Ovary (tissue), 9 donors: ENCODE measurements around the gene DIPK1C. TPM values are rescaled to one million over a fixed set of nuclear protein-coding genes. Genes with fewer than 3 reads are reported as not detected.

Experiments
- DNase-seq, 5 donors: peaks; one replicate each; pipeline ENCODE4 v3.0.0-alpha.2; 2019 to 2020
- H3K27ac ChIP-seq, 2 donors: fragments of 200-600 bp; one replicate each; pipeline versions ENCODE4 v1.5.1 to v1.8.0; 2019 to 2022
- H3K27me3 ChIP-seq: fragments of 200-600 bp; one replicate; pipeline ENCODE4 v1.8.0; 2022
- H3K36me3 ChIP-seq: fragments of 200-600 bp; sonication (generic); one replicate; pipeline ENCODE4 v1.5.1; 2019
- H3K4me1 ChIP-seq: one replicate; pipeline ENCODE4 v1.8.1; 2013; ENCODE audit warnings: mild to moderate bottlenecking, moderate library complexity; ENCODE audit not compliant: insufficient read depth
- H3K4me3 ChIP-seq: fragments of 200-600 bp; sonication (generic); one replicate; pipeline ENCODE4 v1.5.1; 2017
- H3K9me3 ChIP-seq, 2 donors: fragments of 200-600 bp in 1 of 2; sonication (generic) in 1 of 2; one replicate each; pipeline versions ENCODE4 v1.5.1 to v1.8.1; 2013 to 2019; ENCODE audit warnings: mild to moderate bottlenecking in 1 of 2, moderate library complexity in 1 of 2
- EP300 ChIP-seq: sonication (generic); formaldehyde crosslinking; IDR thresholded peaks from one replicate; pipeline ENCODE4 v1.6.1; 2017; ENCODE audit warnings: antibody characterized with exemption
- POLR2A ChIP-seq: fragments of 450-650 bp; IDR thresholded peaks from one replicate; pipeline ENCODE4 v1.6.1; 2017; ENCODE audit warnings: antibody characterized with exemption, mild to moderate bottlenecking, moderate library complexity
- WGBS, 3 donors: extraction: QIAGEN DNeasy Blood & Tissue Kit in 1 of 3; methylation state at CpG; one replicate each; pipeline versions ENCODE4 v1.1.5 to v1.1.7; 2013 to 2017; 5-methylcytosine and 5-hydroxymethylcytosine counted together
- intact Hi-C, 4 donors: fragments of 100-400 bp; cut with DNase I; formaldehyde crosslinking; loops; one replicate each; pipeline versions ENCODE4 v1.11.0 to v1.15.1; 2022 to 2023
- polyA plus RNA-seq, 2 donors: library from polyadenylated mRNA; stranded (reverse); fragments of 200-250 nt in 1 of 2; fragments of 350-450 nt in 1 of 2; fragmentation: Illumina TruSeq in 1 of 2; extraction: RNeasy Lipid Tissue Mini Kit (QIAGEN cat#74804) in 1 of 2; gene quantifications; one replicate each; pipeline ENCODE4 v1.2.3, GENCODE V29; 2013 to 2014
- total RNA-seq, 7 donors: library from RNA; depleted of rRNA in 2 of 7; stranded (reverse); fragments of >200 nt in 2 of 7; fragmentation: NEBNext Ultra II Directional in 3 of 7; extraction: Animal tissue kit (Norgen Biotek cat#: 25700) in 3 of 7; gene quantifications; one replicate each; pipeline versions ENCODE4 v1.1.0 to v1.2.4, GENCODE V29; 2016 to 2023
- TF ChIP-seq, protein P1 (sequence below), 3 donors: fragments of 450-650 bp in 2 of 3; fragments of 200-600 bp in 1 of 3; IDR thresholded peaks; one replicate each; pipeline versions ENCODE4 v1.5.1 to v1.8.0; 2016 to 2022; ENCODE audit warnings: antibody characterized with exemption in 3 of 3, mild to moderate bottlenecking in 1 of 3
- donor health status: DM: no; HTN: no; CAD: no; lungs with moderate emphysema.
- donor health status: DM: no; HTN: no; CAD: no.
- donor health status: Bipolar disorder and iron deficiency.
- donor health status: DM: yes; HTN: yes; CAD: no.
- donor health status: DM: no; HTN: no; CAD: no.
- donor health status: DM: yes; HTN: yes; CAD: no.

DIPK1C gene
- total and polyA plus RNA-seq, 9 donors = 0.04 to 0.17 (median 0.05) TPM; not detected in 6

DNA sequence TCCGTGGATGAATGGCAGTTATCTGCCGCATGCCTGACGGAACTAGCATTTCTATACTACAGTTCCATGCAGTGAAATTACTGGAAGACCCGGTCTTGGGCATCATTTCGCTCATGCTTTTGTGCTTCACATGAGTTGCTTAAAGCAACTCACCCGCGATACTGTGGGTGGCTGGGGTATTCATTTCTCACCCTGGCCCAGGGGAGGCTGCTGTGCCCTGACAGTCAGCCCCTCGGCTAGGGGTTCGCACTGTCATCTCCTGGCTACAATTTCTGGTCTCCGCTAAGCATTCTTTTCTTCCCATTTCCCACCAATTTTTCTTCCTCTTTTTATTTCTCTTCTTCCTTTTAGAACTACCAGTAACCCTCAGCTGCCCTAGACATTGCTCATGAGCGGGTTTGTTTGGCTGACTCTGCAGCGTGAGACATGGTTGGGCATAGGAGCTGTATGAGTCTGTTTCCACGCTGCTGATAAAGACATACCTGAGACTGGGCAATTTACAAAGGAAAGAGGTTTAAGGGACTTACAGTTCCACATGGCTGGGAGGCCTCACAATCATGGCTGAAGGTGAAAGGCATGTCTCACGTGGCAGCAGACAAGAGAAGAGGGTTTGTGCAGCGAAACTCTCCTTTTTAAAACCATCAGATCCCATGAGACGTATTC lies 22.5 kb upstream of the DIPK1C start:
- Histone ChIP-seq H3K27ac (no peak overlapping the region), H3K4me3 (no peak overlapping the region), H3K27me3 (no peaks in the 10 kb centered on the region), H3K36me3 (no peaks in the 10 kb centered on the region), H3K9me3 (no peaks in the 10 kb centered on the region), H3K4me1 (no peaks in the 10 kb centered on the region)
- TF ChIP-seq, protein P1, sequence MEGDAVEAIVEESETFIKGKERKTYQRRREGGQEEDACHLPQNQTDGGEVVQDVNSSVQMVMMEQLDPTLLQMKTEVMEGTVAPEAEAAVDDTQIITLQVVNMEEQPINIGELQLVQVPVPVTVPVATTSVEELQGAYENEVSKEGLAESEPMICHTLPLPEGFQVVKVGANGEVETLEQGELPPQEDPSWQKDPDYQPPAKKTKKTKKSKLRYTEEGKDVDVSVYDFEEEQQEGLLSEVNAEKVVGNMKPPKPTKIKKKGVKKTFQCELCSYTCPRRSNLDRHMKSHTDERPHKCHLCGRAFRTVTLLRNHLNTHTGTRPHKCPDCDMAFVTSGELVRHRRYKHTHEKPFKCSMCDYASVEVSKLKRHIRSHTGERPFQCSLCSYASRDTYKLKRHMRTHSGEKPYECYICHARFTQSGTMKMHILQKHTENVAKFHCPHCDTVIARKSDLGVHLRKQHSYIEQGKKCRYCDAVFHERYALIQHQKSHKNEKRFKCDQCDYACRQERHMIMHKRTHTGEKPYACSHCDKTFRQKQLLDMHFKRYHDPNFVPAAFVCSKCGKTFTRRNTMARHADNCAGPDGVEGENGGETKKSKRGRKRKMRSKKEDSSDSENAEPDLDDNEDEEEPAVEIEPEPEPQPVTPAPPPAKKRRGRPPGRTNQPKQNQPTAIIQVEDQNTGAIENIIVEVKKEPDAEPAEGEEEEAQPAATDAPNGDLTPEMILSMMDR (IDR thresholded peaks at IDR 0.05) = no peak
- TF ChIP-seq POLR2A (no peak), EP300 (no peak)
- 91 to 92% (median 92%) methylated on average over 16 of the region's 16 CpGs for WGBS, 3 donors
- DNase-seq = no peak
- intact Hi-C loops = loop anchor here in 1 of 4 donors (10.0 kb wide), 1 partner anchor 295 kb away; no protein-coding TSS in a partner anchor

DNA sequence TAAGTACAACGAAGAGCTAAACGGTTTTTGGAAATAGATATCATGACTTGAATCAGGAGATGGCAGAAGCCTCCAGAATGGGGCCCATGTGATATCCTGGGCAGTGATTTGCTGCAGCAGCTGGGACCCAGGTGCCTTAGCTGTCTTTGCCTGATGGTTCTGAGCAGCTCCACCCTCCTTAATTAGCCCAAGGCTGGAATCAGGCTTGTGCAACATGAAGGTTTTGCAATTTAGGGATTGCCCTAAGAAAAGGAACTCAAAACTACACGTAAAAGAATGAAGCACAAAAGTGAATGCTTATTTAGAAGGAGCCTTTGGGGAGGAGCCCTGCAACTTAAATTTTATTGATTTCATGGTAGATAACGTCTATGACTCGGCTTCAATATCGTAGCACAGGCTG lies 21.8 kb upstream of the DIPK1C start:
- intact Hi-C loops = loop anchor here in 1 of 4 donors (10.0 kb wide), 1 partner anchor 294 kb away; no protein-coding TSS in a partner anchor
- Histone ChIP-seq H3K27me3 (no peaks in the 10 kb centered on the region), H3K9me3 (no peaks in the 10 kb centered on the region), H3K4me1 (no peaks in the 10 kb centered on the region), H3K27ac (no peak overlapping the region), H3K4me3 (no peak overlapping the region), H3K36me3 (no peaks in the 10 kb centered on the region)
- TF ChIP-seq, protein P1 (IDR thresholded peaks at IDR 0.05) = no peak
- TF ChIP-seq POLR2A (no peak), EP300 (no peak)
- 64 to 66% (median 66%) methylated on average over 6 of the region's 6 CpGs for WGBS, 3 donors
- no peak for DNase-seq

DNA sequence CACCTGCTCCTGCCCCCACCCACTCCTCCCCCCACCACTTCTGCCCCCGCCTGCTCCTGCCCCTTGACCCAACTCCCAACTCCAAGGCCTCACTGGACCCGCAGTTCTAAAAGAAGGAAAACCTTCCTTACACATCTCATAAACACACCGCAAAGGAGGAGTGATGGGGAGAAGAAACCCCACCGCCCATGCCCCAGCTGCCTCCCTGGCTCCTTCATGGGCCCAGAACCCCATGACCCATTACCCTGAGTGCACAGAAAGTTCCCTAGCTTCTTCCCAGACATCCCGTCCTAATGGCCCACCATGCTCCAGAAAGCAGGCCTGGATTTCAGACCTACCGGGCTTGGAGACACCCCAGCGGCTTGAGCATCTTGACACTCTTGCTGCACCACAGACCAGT lies 21.2 kb upstream of the DIPK1C start:
- H3K27me3 ChIP-seq = no peaks in the 10 kb centered on the region
- H3K4me1 ChIP-seq = no peaks in the 10 kb centered on the region
- H3K9me3 ChIP-seq = no peaks in the 10 kb centered on the region
- no peak for DNase-seq
- 88 to 93% (median 89%) methylated on average over 7 of the region's 7 CpGs for WGBS, 3 donors
- no peak overlapping the region for H3K27ac ChIP-seq
- TF ChIP-seq, protein P1 (IDR thresholded peaks at IDR 0.05) = no peak
- TF ChIP-seq POLR2A (no peak), EP300 (no peak)
- intact Hi-C loops = loop anchor here in 1 of 4 donors (10.0 kb wide), 1 partner anchor 294 kb away; no protein-coding TSS in a partner anchor
- no peaks in the 10 kb centered on the region for H3K36me3 ChIP-seq
- H3K4me3 ChIP-seq = no peak overlapping the region

DNA sequence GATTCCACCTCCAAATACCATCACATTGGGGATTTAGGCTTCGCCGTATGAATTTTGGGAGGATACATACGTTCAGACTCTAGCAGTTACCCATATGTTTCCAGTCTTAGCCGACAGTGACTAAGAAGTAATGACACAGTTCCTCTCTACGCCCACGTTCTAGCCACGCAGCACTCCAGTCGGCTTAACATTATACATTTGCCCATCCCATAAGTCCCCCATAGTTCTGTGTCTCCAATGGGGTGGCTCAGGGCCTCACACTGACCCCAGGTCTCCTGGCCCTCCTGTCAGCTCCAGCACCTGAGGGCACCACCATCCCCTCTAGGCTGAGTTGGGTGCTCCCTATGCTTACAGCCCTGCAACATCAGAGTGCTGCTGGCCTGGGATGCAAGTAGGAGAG lies 20.7 kb upstream of the DIPK1C start:
- Histone ChIP-seq H3K4me3 (no peak overlapping the region), H3K27me3 (no peaks in the 10 kb centered on the region), H3K4me1 (no peaks in the 10 kb centered on the region), H3K9me3 (no peaks in the 10 kb centered on the region), H3K36me3 (no peaks in the 10 kb centered on the region), H3K27ac (no peak overlapping the region)
- WGBS, 3 donors = 82 to 84% (median 84%) methylated on average over 8 of the region's 8 CpGs
- no peak for DNase-seq
- intact Hi-C loops = loop anchor here in 1 of 4 donors (10.0 kb wide), 1 partner anchor 293 kb away; no protein-coding TSS in a partner anchor
- TF ChIP-seq POLR2A = no peak
- TF ChIP-seq EP300 = no peak
- TF ChIP-seq, protein P1 (IDR thresholded peaks at IDR 0.05) = no peak
